SK-N-MC (cell line): ENCODE measurements around the gene GRAMD1B.

Experiments used
- EZH2 ChIP-seq: fragments of 200-600 bp; sonication (generic); IDR thresholded peaks from one replicate; pipeline ENCODE4 v1.6.1; 2017; ENCODE audit warnings: antibody characterized with exemption
- POLR2AphosphoS5 ChIP-seq: IDR thresholded peaks from 2 replicates; pipeline ENCODE4 v1.6.1; 2012; ENCODE audit warnings: mild to moderate bottlenecking, low read depth, low read length, borderline replicate concordance

DNA sequence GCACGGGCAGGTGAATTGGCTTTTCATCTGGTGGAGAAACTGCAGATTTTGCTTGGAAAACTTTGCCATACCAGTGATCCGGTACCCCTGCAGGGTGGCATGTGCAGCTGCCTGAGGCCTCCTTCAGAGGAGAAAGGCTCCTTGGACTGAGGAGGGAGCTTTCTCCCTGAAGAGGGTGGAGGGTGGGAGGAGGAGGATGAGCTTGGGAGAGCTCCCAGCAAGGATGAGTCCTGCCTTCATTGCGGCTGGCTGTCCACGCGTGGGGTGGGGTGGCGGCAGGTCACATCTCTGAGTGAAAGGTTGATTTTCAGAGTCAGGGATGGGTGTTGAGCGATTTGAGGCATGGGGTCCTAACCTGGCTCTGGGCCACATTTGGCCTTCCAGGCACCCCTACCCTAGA lies 96.8 kb downstream of the GRAMD1B start:
- TF ChIP-seq POLR2AphosphoS5: no peak
- no peak for TF ChIP-seq EZH2
